SH-SY5Y (cell line): ENCODE results near the gene RIMKLB.

Source experiments
- GATA2 ChIP-seq: IDR thresholded peaks from 2 replicates; pipeline ENCODE4 v1.6.1; 2011; ENCODE audit warnings: mild to moderate bottlenecking, low read depth, low read length
- GATA3 ChIP-seq: IDR thresholded peaks from 2 replicates; pipeline ENCODE4 v1.6.1; 2011; ENCODE audit warnings: low read depth, mild to moderate bottlenecking, low read length, moderate library complexity

DNA sequence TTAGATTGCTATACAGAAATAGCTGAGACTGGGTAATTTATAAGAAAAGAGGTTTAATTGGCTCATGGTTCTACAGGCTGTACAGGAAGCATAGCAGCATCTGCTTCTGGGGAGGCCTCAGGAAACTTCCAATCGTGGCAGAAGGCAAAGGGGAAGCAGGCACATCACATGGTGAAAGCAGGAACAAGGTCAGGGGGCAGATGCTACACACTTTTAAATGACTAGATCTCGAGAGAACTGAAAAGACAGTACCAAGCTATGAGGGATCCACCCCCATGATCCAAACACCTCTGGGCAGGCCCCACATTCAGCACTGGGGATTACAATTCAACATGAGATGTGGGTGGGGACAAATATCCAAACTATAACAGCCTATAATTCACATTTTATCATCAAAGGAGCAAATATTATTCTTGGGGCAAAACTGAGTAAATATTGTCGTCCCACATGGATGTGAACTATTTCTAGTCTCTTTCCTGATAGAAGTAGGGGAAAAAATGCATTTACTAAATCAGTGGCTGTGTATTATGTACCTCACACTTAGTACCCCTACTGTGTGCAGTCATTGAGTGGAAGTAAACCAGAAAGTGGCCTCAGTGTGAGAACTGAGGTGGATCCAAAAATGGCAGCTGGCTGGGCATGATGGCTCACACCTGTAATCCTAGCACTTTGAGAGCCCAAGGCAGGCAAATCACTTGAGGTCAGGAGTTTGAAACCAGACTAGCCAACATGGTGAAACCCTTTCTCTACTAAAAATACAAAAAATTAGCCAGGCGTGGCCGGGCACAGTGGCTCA lies 99.2 kb downstream of the RIMKLB start:
- TF ChIP-seq GATA2 (no peak), GATA3 (no peak)
